GDM1 (cell line): ENCODE measurements around the gene ERC2.

Source experiments
- DNase-seq: peaks from one replicate; lab custom pipeline; 2025; lab: John Stamatoyannopoulos, UW

ERC2 gene

GRCh38 chr3:55790596-55791350 is 677.5 kb downstream of the ERC2 start:
- no peak for DNase-seq

- DNase-seq: no peak
These were observed 678.8 kb downstream of the ERC2 start for GRCh38 chr3:55789516-55789915.

- DNase-seq: no peak
These were observed 685.5 kb downstream of the ERC2 start for GRCh38 chr3:55782807-55783206.

- DNase-seq: no peak
These were observed 685.9 kb downstream of the ERC2 start for GRCh38 chr3:55782351-55782750.

- DNase-seq: no peak
These were observed 687.4 kb downstream of the ERC2 start for GRCh38 chr3:55780913-55781312.

GRCh38 chr3:55779543-55779942 is 688.7 kb downstream of the ERC2 start:
- no peak for DNase-seq

GRCh38 chr3:55775366-55776154 is 692.7 kb downstream of the ERC2 start:
- no peak for DNase-seq

- no peak for DNase-seq
These were observed 693.4 kb downstream of the ERC2 start for GRCh38 chr3:55774856-55775255.

GRCh38 chr3:55771503-55771902 is 696.8 kb downstream of the ERC2 start:
- DNase-seq: no peak

GRCh38 chr3:55770077-55770476 is 698.2 kb downstream of the ERC2 start:
- DNase-seq: no peak

GRCh38 chr3:55766753-55767152 is 701.5 kb downstream of the ERC2 start:
- DNase-seq: no peak

- DNase-seq: no peak
These were observed 702.2 kb downstream of the ERC2 start for GRCh38 chr3:55765906-55766701.

- DNase-seq: no peak
These were observed 702.9 kb downstream of the ERC2 start for GRCh38 chr3:55765398-55765797.

- no peak for DNase-seq
These were observed 711.3 kb downstream of the ERC2 start for GRCh38 chr3:55756976-55757375.

- DNase-seq: no peak
These were observed 712.6 kb downstream of the ERC2 start for GRCh38 chr3:55755516-55756205.

- DNase-seq: no peak
These were observed 715.4 kb downstream of the ERC2 start for GRCh38 chr3:55752911-55753310.

- no peak for DNase-seq
These were observed 716.5 kb downstream of the ERC2 start for GRCh38 chr3:55751730-55752129.

- no peak for DNase-seq
These were observed 717.7 kb downstream of the ERC2 start for GRCh38 chr3:55750525-55750924.

- no peak for DNase-seq
These were observed 719.2 kb downstream of the ERC2 start for GRCh38 chr3:55749036-55749435.

GRCh38 chr3:55746808-55747413 is 721.4 kb downstream of the ERC2 start:
- DNase-seq: no peak

GRCh38 chr3:55742832-55743136 is 725.5 kb downstream of the ERC2 start:
- no peak for DNase-seq
